K562 (cell line): ENCODE data around the gene TMEM209. TPM values are rescaled to one million over a fixed set of nuclear protein-coding genes. Genes with fewer than 3 reads are reported as not detected.

Experiments
- BRD4 ChIP-seq: fragments of 200-600 bp; sonication (generic); IDR thresholded peaks from 2 replicates; pipeline ENCODE4 v1.6.1; 2017; ENCODE audit warnings: inconsistent platforms
- CAMTA2 ChIP-seq: fragments of 250-450 bp; sonication (Bioruptor Pico); conservative IDR thresholded peaks from 2 replicates; pipeline ENCODE4 v1.5.1; 2022
- ETS1 ChIP-seq: conservative IDR thresholded peaks from 2 replicates; pipeline ENCODE4 v1.6.1; 2011; ENCODE audit warnings: low read depth, mild to moderate bottlenecking, low read length; ENCODE audit not compliant: control insufficient read depth
- TEAD2 ChIP-seq: fragments of 450-650 bp; IDR thresholded peaks from 2 replicates; pipeline ENCODE4 v1.6.1; 2016; ENCODE audit warnings: missing genetic modification characterization, control low read depth, missing compliant biosample characterization
- ZNF668 ChIP-seq: fragments of 250-450 bp; sonication (Bioruptor Pico); IDR thresholded peaks from 2 replicates; pipeline ENCODE4 v1.8.0; 2022; ENCODE audit warnings: mild to moderate bottlenecking, inconsistent platforms
- polyA plus RNA-seq, 8 experiments: library from polyadenylated mRNA; depleted of rRNA in 4 of 8; stranded (reverse) in 5 of 8; unstranded in 3 of 8; fragments of >200 nt; fragmentation: Nextera tagmentation in 2 of 8; fragmentation: Illumina TruSeq in 1 of 8; extraction: Ambion mirVana in 2 of 8; extraction: Trizol in 1 of 8; gene quantifications; 2 replicates each; pipeline versions ENCODE4 v1.2.1 to v1.2.3, GENCODE V29; 2011 to 2014; ENCODE audit warnings: inconsistent platforms in 1 of 8, missing spikeins in 1 of 8
- total RNA-seq, 7 experiments: library from RNA; depleted of rRNA in 6 of 7; stranded (reverse); fragments of >200 nt in 6 of 7; fragmentation: Illumina TruSeq in 2 of 7; extraction: Trizol in 2 of 7; gene quantifications; 2 replicates each; pipeline versions ENCODE4 v1.2.1 to v1.2.3, GENCODE V29; 2011 to 2021; ENCODE audit warnings: low replicate concordance in 1 of 7
- TF ChIP-seq, protein P1 (sequence below): fragments of 450-650 bp; IDR thresholded peaks from 2 replicates; pipeline ENCODE4 v1.7.1; 2018; ENCODE audit warnings: mild to moderate bottlenecking, low read depth; ENCODE audit not compliant: partially characterized antibody
- TF ChIP-seq, protein P2 (sequence below): fragments of 200-800 bp; sonication (Bioruptor generic); IDR thresholded peaks from 2 replicates; pipeline ENCODE4 v1.6.1; 2016; ENCODE audit warnings: missing genetic modification characterization, missing compliant biosample characterization

TMEM209 gene
- total and polyA plus RNA-seq, 9 of the 15 experiments (the other 6 are each of a cell fraction or from before 2014, with no cell fraction given): 36.8 to 116 (median 76.6) TPM

GRCh38 chr7:130135208-130136205 lies 69.7 kb downstream of the TMEM209 start (continued):
- TF ChIP-seq, protein P1, sequence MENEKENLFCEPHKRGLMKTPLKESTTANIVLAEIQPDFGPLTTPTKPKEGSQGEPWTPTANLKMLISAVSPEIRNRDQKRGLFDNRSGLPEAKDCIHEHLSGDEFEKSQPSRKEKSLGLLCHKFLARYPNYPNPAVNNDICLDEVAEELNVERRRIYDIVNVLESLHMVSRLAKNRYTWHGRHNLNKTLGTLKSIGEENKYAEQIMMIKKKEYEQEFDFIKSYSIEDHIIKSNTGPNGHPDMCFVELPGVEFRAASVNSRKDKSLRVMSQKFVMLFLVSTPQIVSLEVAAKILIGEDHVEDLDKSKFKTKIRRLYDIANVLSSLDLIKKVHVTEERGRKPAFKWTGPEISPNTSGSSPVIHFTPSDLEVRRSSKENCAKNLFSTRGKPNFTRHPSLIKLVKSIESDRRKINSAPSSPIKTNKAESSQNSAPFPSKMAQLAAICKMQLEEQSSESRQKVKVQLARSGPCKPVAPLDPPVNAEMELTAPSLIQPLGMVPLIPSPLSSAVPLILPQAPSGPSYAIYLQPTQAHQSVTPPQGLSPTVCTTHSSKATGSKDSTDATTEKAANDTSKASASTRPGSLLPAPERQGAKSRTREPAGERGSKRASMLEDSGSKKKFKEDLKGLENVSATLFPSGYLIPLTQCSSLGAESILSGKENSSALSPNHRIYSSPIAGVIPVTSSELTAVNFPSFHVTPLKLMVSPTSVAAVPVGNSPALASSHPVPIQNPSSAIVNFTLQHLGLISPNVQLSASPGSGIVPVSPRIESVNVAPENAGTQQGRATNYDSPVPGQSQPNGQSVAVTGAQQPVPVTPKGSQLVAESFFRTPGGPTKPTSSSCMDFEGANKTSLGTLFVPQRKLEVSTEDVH: peak; percentile 50
- TF ChIP-seq CAMTA2 (peak; percentile 90; the same call in 1 of the 2 replicates), BRD4 (0 out of 2 replicates have a peak, but pooled peaks have one; percentile 67), ETS1 (no peak), ZNF668 (no peak; the same call in 1 of the 2 replicates), TEAD2 (tag) (peak; percentile 41; the same call in 1 of the 2 replicates)
- TF ChIP-seq, protein P2, sequence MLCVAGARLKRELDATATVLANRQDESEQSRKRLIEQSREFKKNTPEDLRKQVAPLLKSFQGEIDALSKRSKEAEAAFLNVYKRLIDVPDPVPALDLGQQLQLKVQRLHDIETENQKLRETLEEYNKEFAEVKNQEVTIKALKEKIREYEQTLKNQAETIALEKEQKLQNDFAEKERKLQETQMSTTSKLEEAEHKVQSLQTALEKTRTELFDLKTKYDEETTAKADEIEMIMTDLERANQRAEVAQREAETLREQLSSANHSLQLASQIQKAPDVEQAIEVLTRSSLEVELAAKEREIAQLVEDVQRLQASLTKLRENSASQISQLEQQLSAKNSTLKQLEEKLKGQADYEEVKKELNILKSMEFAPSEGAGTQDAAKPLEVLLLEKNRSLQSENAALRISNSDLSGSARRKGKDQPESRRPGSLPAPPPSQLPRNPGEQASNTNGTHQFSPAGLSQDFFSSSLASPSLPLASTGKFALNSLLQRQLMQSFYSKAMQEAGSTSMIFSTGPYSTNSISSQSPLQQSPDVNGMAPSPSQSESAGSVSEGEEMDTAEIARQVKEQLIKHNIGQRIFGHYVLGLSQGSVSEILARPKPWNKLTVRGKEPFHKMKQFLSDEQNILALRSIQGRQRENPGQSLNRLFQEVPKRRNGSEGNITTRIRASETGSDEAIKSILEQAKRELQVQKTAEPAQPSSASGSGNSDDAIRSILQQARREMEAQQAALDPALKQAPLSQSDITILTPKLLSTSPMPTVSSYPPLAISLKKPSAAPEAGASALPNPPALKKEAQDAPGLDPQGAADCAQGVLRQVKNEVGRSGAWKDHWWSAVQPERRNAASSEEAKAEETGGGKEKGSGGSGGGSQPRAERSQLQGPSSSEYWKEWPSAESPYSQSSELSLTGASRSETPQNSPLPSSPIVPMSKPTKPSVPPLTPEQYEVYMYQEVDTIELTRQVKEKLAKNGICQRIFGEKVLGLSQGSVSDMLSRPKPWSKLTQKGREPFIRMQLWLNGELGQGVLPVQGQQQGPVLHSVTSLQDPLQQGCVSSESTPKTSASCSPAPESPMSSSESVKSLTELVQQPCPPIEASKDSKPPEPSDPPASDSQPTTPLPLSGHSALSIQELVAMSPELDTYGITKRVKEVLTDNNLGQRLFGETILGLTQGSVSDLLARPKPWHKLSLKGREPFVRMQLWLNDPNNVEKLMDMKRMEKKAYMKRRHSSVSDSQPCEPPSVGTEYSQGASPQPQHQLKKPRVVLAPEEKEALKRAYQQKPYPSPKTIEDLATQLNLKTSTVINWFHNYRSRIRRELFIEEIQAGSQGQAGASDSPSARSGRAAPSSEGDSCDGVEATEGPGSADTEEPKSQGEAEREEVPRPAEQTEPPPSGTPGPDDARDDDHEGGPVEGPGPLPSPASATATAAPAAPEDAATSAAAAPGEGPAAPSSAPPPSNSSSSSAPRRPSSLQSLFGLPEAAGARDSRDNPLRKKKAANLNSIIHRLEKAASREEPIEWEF (CRISPR knock-in tag): 0 out of 2 replicates have a peak, but pooled peaks have one; percentile 57
- TF ChIP-seq, all 486 proteins: peak for 179
